ENCODE measurements around the gene IKBKG. TPM values are rescaled to one million over a fixed set of nuclear protein-coding genes. Genes with fewer than 3 reads are reported as not detected.
"Not testable (repeated sequence)": the region's sequence is repeated elsewhere in the genome, so short reads cannot be mapped to it uniquely, and the experiment has no call there.

The IKBKG gene, protein sequence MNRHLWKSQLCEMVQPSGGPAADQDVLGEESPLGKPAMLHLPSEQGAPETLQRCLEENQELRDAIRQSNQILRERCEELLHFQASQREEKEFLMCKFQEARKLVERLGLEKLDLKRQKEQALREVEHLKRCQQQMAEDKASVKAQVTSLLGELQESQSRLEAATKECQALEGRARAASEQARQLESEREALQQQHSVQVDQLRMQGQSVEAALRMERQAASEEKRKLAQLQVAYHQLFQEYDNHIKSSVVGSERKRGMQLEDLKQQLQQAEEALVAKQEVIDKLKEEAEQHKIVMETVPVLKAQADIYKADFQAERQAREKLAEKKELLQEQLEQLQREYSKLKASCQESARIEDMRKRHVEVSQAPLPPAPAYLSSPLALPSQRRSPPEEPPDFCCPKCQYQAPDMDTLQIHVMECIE
- total RNA-seq (10 to 100 TPM in 6 of 7 donors, 1 to 10 TPM in 1; 8.0 to 28.6 (median 22.9) TPM), polyA plus RNA-seq (10 to 100 TPM in 1 of 2 donors, 1 to 10 TPM in 1; 1.5 to 16.1 TPM)
- long read RNA-seq, donor 1, transcript IKBKG-206 (10 exons, 2,299 nt) = major isoform, 56 of 82 reads
- long read RNA-seq, donor 1, partial matches to known transcripts = 8 of 82 reads
- long read RNA-seq, donor 1, other reads (novel, unspliced or antisense) = 15 of 82 reads
- long read RNA-seq, donor 2, transcript IKBKG-206 (10 exons, 2,299 nt) = major isoform, 10 of 11 reads
- long read RNA-seq, donor 2, partial matches to known transcripts = 0 of 11 reads
- long read RNA-seq, donor 2, other reads (novel, unspliced or antisense) = 0 of 11 reads
- long read RNA-seq, donor 3, transcript IKBKG-206 (10 exons, 2,299 nt) = major isoform, 35 of 53 reads
- long read RNA-seq, donor 3, partial matches to known transcripts = 6 of 53 reads
- long read RNA-seq, donor 3, other reads (novel, unspliced or antisense) = 9 of 53 reads

DNA sequence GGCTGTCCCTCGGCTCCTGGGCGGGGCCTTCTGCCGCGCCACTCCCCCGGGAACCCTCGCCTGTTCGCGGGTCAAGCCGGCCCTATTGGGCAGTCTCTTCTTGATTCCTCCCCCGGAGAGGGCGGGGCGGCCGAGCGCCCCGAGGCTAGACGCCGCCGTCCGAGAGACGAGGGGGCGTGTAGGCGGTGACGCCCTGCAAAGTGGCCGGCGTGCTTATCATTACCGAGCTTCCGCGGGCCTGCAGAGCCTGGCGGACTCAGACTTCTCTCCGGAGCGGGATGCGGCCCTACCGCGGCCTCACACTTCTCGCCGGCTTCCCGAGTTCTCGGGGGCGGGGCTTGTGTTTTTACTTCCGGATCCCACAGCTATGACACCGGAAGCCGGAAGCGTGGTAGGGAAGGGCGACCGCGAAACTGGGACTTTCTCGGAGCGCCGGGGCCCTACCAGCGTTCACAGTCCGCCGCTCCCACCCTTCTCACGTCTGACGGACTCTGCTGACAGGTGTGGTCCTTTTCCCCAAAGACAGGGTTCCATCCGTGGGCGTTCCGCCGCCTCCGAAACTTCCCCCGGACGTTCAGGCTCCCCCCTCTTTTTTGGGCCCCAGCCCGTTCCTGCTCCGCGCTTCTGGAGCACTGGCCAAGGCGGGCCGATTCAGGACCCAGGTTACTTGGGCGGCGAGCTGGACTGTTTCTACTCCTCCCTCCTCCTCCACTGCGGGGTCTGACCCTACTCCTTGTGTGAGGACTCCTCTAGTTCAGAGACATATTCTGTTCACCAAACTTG lies at the start of gene IKBKG:
IKBKG (plus strand) TSS at position 376 of the 783 bp plus-strand sequence. CDS start 4,383 bp downstream, outside the sequence.
- H3K36me3 ChIP-seq = no peaks in the 10 kb centered on the region
- intact Hi-C loops (cut with DNase I) = no loop called here
- peak within 1 kb of the TSS; percentile 65 for H3K4me3 ChIP-seq
- peak; percentile 89 to 92 (median 91) for DNase-seq
- WGBS, 3 donors = 35 to 52% (median 44%) methylated on average over 51 to 69 of the region's 69 CpGs
- H3K27me3 ChIP-seq = no peaks in the 10 kb centered on the region
- peaks cover 5% of the 10 kb centered on the region for H3K4me1 ChIP-seq (ENCODE audit: insufficient read depth)
- H3K9me3 ChIP-seq = no peaks in the 10 kb centered on the region
- TF ChIP-seq POLR2A (IDR thresholded peaks at IDR 0.05) (peak; percentile 43), EP300 (IDR thresholded peaks at IDR 0.05) (no peak), CTCF (IDR thresholded peaks at IDR 0.05) (no peak)
- peak within 1 kb of the TSS in 1 of 2 donors; percentile 67 for H3K27ac ChIP-seq

GRCh38 chrX:154501423-154501822 lies 46.0 kb upstream of the IKBKG start:
- H3K4me3 ChIP-seq; H3K36me3 ChIP-seq; H3K4me1 ChIP-seq (ENCODE audit: insufficient read depth); H3K9me3 ChIP-seq; DNase-seq; H3K27ac ChIP-seq; H3K27me3 ChIP-seq; intact Hi-C loops (cut with DNase I): not testable (repeated sequence)
- WGBS, 3 donors = 85 to 92% (median 89%) methylated on average over 7 of the region's 7 CpGs

GRCh38 chrX:154502098-154502497 lies 45.3 kb upstream of the IKBKG start:
- no peak for DNase-seq
- no peaks in the 10 kb centered on the region for H3K27me3 ChIP-seq
- no peak overlapping the region for H3K4me3 ChIP-seq
- H3K36me3 ChIP-seq = no peaks in the 10 kb centered on the region
- no peak overlapping the region for H3K27ac ChIP-seq
- no peaks in the 10 kb centered on the region for H3K4me1 ChIP-seq (ENCODE audit: insufficient read depth)
- intact Hi-C loops (cut with DNase I) = no loop called here
- no peaks in the 10 kb centered on the region for H3K9me3 ChIP-seq
- no peak for TF ChIP-seq EP300 (IDR thresholded peaks at IDR 0.05)
- TF ChIP-seq POLR2A (IDR thresholded peaks at IDR 0.05) = no peak
- TF ChIP-seq CTCF (IDR thresholded peaks at IDR 0.05) = no peak
- 77 to 91% (median 86%) methylated on average over 8 of the region's 8 CpGs for WGBS, 3 donors

GRCh38 chrX:154502989-154503388 lies 44.4 kb upstream of the IKBKG start:
- DNase-seq = no peak
- TF ChIP-seq CTCF (IDR thresholded peaks at IDR 0.05) = no peak
- no peak for TF ChIP-seq POLR2A (IDR thresholded peaks at IDR 0.05)
- TF ChIP-seq EP300 (IDR thresholded peaks at IDR 0.05) = no peak
- no peaks in the 10 kb centered on the region for H3K9me3 ChIP-seq
- no peaks in the 10 kb centered on the region for H3K36me3 ChIP-seq
- intact Hi-C loops (cut with DNase I) = no loop called here
- H3K4me1 ChIP-seq (ENCODE audit: insufficient read depth) = no peaks in the 10 kb centered on the region
- no peak overlapping the region for H3K4me3 ChIP-seq
- H3K27me3 ChIP-seq = no peaks in the 10 kb centered on the region
- no peak overlapping the region for H3K27ac ChIP-seq
- 81 to 85% (median 81%) methylated on average over 3 of the region's 3 CpGs for WGBS, 3 donors

Measured in ovary (tissue), 10 donors.